ENCODE results near the gene AOPEP. TPM values are rescaled to one million over a fixed set of nuclear protein-coding genes. Genes with fewer than 3 reads are reported as not detected.

The AOPEP gene
- total and polyA plus RNA-seq, 2 donors (not counting 3 experiments of a cell fraction or from before 2014, with no cell fraction given), result 20.2 to 41.6 TPM

- TF ChIP-seq POLR2A (IDR thresholded peaks at IDR 0.05; ENCODE audit: low read depth, low read length), result no peak
- TF ChIP-seq JUN (IDR thresholded peaks at IDR 0.05; ENCODE audit: borderline replicate concordance, insufficient read depth, insufficient read length, low read depth), result peak; percentile 38
- peak; percentile 62 for TF ChIP-seq FOS (IDR thresholded peaks at IDR 0.05; ENCODE audit: borderline replicate concordance, insufficient read depth, low read length)
- Histone ChIP-seq H4K20me1 (replicated peaks; ENCODE audit: control insufficient read depth, extremely low read depth, insufficient read depth, low read length) (no peaks in the 10 kb centered on the region), H3K4me3 (replicated peaks in 1 of 3; ENCODE audit: insufficient read depth in 1 of 3, low read depth in 1 of 3, low read length in 3 of 3) (no peak overlapping the region), H3K4me2 (ENCODE audit: insufficient read depth, low read length) (peak overlapping the region; percentile 45), H3K27ac (ENCODE audit: insufficient read depth, low read depth, low read length) (peak overlapping the region; percentile 39), H2AFZ (ENCODE audit: low read depth, low read length) (peak overlapping the region; percentile 7), H3K9ac (replicated peaks; ENCODE audit: extremely low read depth, insufficient read depth, low read length) (peak overlapping the region; percentile 18), H3K9me3 (replicated peaks; ENCODE audit: control insufficient read depth, insufficient read depth, low read length) (no peaks in the 10 kb centered on the region), H3K9me1 (replicated peaks; ENCODE audit: control insufficient read depth, extremely low read depth, insufficient read depth, low read length) (no peaks in the 10 kb centered on the region), H3K36me3 (ENCODE audit: control insufficient read depth in 2 of 2, extremely low read depth in 1 of 2, insufficient read depth in 2 of 2, low read length in 2 of 2) (peaks cover 0 to 2% of the 10 kb centered on the region in 2 experiments), H3K4me1 (ENCODE audit: control insufficient read depth, extremely low read depth, insufficient read depth, low read length) (peaks cover 17% of the 10 kb centered on the region), H3K79me2 (ENCODE audit: control insufficient read depth, insufficient read depth, low read length) (no peaks in the 10 kb centered on the region), H3K27me3 (ENCODE audit: control insufficient read depth in 2 of 2, insufficient read depth in 2 of 2, low read length in 2 of 2) (no peaks in the 10 kb centered on the region)
- intact Hi-C loops (cut with micrococcal nuclease) (loop anchor here (5.0 kb wide), 1 partner anchor 128 kb away; no protein-coding TSS in a partner anchor), dilution Hi-C loops (cut with MboI; ENCODE audit: extremely low pct_ligation_motif_present, low sequenced_read_pairs) (no loop called here)
- DNase-seq (ENCODE audit: low read depth, low spot score), result peak; percentile 91
- TSS peak; percentile 90 for BruUV-seq (replicated peaks)
- ChIA-PET POLR2A (interaction anchor here (0.9 kb wide), 1 partner anchor 94 kb away, joined by 4 read pairs; no protein-coding TSS in a partner anchor), CTCF (interaction anchor here (0.9 to 1.1 kb wide), 2 partner anchors 174 to 328 kb away, joined by 3 to 4 read pairs; no protein-coding TSS in a partner anchor)
- peak; percentile 96 for FAIRE-seq
Observed at GRCh38 chr9:94799578-94800264, 73.2 kb downstream of the AOPEP start.

GRCh38 chr9:94800424-94801117, 74.1 kb downstream of the AOPEP start:
- H3K4me2 ChIP-seq (ENCODE audit: insufficient read depth, low read length), result peak overlapping the region; percentile 45
- no peaks in the 10 kb centered on the region for H3K27me3 ChIP-seq (ENCODE audit: control insufficient read depth in 2 of 2, insufficient read depth in 2 of 2, low read length in 2 of 2)
- no peaks in the 10 kb centered on the region for H3K79me2 ChIP-seq (ENCODE audit: control insufficient read depth, insufficient read depth, low read length)
- POLR2A ChIA-PET, result interaction anchor here (0.9 kb wide), 1 partner anchor 94 kb away, joined by 4 read pairs; no protein-coding TSS in a partner anchor
- H3K9me3 ChIP-seq (replicated peaks; ENCODE audit: control insufficient read depth, insufficient read depth, low read length), result no peaks in the 10 kb centered on the region
- dilution Hi-C loops (cut with MboI; ENCODE audit: extremely low pct_ligation_motif_present, low sequenced_read_pairs) (no loop called here), intact Hi-C loops (cut with micrococcal nuclease) (loop anchor here (5.0 kb wide), 1 partner anchor 127 kb away; no protein-coding TSS in a partner anchor)
- H4K20me1 ChIP-seq (replicated peaks; ENCODE audit: control insufficient read depth, extremely low read depth, insufficient read depth, low read length), result no peaks in the 10 kb centered on the region
- peak overlapping the region; percentile 27 for H3K27ac ChIP-seq (ENCODE audit: insufficient read depth, low read depth, low read length)
- H3K9ac ChIP-seq (replicated peaks; ENCODE audit: extremely low read depth, insufficient read depth, low read length), result peak overlapping the region; percentile 18
- BruUV-seq (replicated peaks), result TSS peak; percentile 78
- TF ChIP-seq GATA2 (IDR thresholded peaks at IDR 0.05; ENCODE audit: insufficient read depth, insufficient read length, low read depth, low read length), result no peak
- TF ChIP-seq MAX (IDR thresholded peaks at IDR 0.05; ENCODE audit: insufficient read depth, insufficient read length), result no peak
- no peak for TF ChIP-seq MYC (IDR thresholded peaks at IDR 0.05; ENCODE audit: low read depth, low read length)
- TF ChIP-seq POLR2A (IDR thresholded peaks at IDR 0.05; ENCODE audit: low read depth, low read length), result no peak
- no peak for TF ChIP-seq CTCF (IDR thresholded peaks at IDR 0.05; ENCODE audit: extremely low read depth in 1 of 2, insufficient read depth in 1 of 2, low read depth in 1 of 2, low read length in 2 of 2)
- H3K36me3 ChIP-seq (ENCODE audit: control insufficient read depth in 2 of 2, extremely low read depth in 1 of 2, insufficient read depth in 2 of 2, low read length in 2 of 2), result peaks cover 0 to 2% of the 10 kb centered on the region in 2 experiments
- H2AFZ ChIP-seq (ENCODE audit: low read depth, low read length), result peak overlapping the region; percentile 7
- H3K9me1 ChIP-seq (replicated peaks; ENCODE audit: control insufficient read depth, extremely low read depth, insufficient read depth, low read length), result no peaks in the 10 kb centered on the region
- FAIRE-seq (no peak), DNase-seq (ENCODE audit: low read depth, low spot score) (no peak)
- no peak overlapping the region for H3K4me3 ChIP-seq (replicated peaks in 1 of 3; ENCODE audit: insufficient read depth in 1 of 3, low read depth in 1 of 3, low read length in 3 of 3)
- CTCF ChIA-PET, result interaction anchor here (0.9 to 1.9 kb wide), 2 partner anchors 173 to 327 kb away, joined by 3 to 5 read pairs; no protein-coding TSS in a partner anchor
- peaks cover 26% of the 10 kb centered on the region for H3K4me1 ChIP-seq (ENCODE audit: control insufficient read depth, extremely low read depth, insufficient read depth, low read length)

Data from endothelial cell of umbilical vein (primary cell).